ENCODE results near the gene MKNK2.
"Not testable (repeated sequence)": the region's sequence is repeated elsewhere in the genome, so short reads cannot be mapped to it uniquely, and the experiment has no call there.

The MKNK2 gene
- 141 to 149 reads per million in 2 donors for total RNA-seq

DNA sequence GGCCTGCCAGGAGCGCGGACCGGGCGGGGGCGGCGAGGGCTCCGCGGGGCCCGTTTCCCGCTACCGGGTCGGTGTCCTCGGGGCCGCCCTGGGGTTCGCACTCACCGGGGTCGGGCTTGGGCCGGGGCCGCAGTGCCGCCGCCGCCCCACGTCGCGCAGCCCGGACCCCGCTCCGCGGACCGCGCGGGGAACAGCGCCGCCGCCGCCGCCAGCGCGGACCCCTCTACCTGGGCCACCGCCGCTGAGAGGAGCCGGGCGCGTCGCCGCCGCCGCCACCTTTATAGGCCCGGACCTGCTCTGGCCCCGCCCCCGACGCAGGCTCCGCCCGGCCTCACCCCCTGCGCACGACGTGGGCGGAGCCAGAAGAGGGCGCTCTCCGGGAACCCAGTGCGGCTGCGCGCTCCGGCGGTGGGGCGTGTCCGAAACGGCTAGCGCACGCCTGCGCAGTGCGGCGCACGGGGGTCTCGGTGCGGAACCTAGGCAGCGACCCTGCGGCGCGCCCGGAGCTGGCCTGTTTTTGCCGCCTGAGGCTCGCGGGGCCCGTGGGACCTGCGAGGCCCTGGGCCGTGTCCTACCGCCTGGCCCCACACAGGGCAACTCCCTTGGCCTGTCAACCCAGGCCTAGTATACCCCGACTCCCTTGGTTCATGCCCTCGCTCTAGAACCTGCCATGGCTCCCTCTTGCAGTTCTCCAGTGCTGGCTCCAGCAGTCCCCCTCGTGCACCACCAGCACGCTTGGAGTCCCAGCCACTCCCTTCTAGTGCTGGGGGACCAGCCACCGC is at the start of gene MKNK2:
Gene MKNK2, minus strand, starts transcription at position 254 of the 782 bp plus-strand sequence. CDS start 393 bp downstream, outside the sequence.
- peak; percentile 94 for DNase-seq

GRCh38 chr19:2100719-2101061 is 49.6 kb upstream of the MKNK2 start:
- DNase-seq: no peak

DNA sequence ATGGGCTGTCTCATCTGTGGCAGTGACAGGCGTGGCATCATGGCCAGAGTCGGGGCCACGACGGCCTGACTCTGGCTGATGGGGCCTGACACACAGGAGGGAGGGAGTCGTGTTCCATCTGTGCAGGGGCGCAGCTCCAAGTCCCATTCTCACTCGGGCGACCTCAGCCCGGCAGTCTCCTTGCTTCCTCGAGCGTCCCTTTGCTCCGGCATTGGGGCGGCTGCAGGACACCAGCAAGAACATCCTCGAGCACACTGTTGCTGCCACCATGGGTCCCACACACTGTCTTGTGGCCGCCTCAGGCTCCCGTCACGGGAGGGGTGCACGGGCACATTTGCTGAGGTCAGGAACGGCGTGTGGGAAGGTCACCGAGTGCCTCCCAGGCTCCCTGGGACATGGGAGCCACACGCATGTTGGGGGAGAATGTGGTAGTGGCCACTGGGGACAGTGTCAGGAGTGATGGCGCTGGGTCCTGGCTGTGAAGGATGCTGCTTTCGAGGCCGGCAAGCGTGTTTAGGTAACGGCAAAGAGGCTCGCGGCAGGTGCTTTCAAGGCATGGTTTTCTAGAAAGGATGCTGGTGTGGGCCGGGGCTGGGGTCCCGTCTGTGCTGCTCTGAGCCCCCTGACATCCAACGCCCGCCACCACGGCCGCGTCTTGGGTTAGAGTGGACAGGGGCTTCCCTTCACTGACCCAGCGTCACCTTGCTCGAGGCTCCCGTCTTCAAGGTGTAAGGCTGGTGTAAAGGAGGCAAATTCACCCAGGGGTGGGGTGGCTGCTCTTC is 49.1 kb upstream of the MKNK2 start:
- DNase-seq: no peak

DNA sequence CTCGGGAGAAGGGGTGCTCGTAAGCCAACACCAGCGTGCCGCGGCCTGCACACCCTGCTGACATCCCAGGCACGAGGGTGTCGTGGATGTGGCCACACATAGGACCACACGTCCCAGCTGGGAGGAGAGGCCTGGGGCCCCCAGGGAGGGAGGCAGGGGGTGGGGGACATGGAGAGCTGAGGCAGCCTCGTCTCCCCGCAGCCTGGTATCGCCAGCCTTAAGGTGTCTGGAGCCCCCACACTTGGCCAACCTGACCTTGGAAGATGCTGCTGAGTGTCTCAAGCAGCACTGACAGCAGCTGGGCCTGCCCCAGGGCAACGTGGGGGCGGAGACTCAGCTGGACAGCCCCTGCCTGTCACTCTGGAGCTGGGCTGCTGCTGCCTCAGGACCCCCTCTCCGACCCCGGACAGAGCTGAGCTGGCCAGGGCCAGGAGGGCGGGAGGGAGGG is 48.0 kb upstream of the MKNK2 start:
- no peak for DNase-seq

DNA sequence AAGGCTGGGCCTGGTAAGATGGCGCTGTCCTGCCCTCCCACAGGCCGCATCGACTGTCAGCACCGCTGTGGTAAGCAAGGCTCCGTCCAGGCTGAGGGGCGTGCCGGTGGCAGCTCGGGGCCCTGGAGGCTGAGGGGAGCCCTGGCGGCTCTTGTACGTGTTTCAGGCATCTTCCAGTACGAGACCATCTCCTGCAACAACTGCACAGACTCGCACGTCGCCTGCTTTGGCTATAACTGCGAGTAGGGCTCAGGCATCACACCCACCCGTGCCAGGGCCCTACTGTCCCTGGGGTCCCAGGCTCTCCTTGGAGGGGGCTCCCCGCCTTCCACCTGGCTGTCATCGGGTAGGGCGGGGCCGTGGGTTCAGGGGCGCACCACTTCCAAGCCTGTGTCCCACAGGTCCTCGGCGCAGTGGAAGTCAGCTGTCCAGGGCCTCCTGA is 46.9 kb upstream of the MKNK2 start:
- DNase-seq: no peak

- peak; percentile 50 for DNase-seq
These were observed 46.3 kb upstream of the MKNK2 start for GRCh38 chr19:2097203-2097885.

DNA sequence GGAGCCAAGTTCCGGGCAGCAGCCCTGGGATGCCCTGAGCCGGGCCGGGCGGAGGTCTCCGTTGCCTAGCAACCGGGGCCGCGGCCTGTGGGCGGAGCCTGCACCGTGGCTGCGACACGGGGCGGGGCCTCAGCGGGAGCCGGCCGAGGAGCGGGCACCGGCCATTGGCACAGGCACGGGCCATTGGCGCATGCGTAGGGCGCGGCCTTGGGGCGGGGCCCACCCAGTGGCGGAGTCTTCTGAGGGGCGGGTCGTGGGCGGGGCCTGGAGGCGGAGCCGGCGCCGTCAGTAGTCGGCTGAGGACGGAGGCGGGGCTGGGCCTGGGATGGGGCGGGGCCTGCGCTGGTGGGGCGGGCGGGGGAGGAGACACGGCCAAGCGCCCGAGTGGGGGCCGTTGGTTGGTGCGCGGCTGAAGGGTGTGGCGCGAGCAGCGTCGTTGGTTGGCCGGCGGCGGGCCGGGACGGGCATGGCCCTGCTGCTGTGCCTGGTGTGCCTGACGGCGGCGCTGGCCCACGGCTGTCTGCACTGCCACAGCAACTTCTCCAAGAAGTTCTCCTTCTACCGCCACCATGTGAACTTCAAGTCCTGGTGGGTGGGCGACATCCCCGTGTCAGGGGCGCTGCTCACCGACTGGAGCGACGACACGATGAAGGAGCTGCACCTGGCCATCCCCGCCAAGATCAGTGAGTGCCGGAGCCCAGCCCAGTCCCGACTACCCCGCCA is 45.6 kb upstream of the MKNK2 start, which contains the start of gene IZUMO4:
Gene IZUMO4, plus strand, starts transcription at position 436 of the 723 bp plus-strand sequence. Its CDS starts 31 bp downstream, at position 467.
- peak; percentile 100 for DNase-seq

DNA sequence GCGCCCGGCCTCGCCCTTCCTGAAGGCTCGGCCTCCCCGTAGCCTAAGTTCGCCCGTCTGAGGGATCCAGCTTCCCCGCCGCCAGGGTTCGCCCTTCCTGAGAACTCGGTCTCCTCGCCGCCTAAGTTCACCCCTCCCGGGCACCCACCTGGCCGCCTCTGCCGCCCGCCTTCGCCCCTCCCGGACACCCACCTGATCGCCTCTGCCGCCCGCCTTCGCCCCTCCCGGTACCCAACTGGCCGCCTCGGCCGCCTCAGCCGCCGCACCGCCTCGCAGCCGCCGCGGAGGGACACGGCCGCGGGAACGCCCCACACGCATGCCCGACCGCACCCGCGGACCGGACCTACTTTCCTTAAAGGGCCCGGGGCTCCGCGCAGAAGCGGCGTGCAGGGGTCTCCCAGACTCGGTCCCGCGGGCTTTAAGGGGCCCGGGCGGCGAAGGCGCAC is 45.0 kb upstream of the MKNK2 start, which contains the start of gene MOB3A:
Gene MOB3A, minus strand, starts transcription at position 293 of the 446 bp plus-strand sequence. CDS start 17,766 bp downstream, outside the sequence.
- peak; percentile 92 for DNase-seq

DNA sequence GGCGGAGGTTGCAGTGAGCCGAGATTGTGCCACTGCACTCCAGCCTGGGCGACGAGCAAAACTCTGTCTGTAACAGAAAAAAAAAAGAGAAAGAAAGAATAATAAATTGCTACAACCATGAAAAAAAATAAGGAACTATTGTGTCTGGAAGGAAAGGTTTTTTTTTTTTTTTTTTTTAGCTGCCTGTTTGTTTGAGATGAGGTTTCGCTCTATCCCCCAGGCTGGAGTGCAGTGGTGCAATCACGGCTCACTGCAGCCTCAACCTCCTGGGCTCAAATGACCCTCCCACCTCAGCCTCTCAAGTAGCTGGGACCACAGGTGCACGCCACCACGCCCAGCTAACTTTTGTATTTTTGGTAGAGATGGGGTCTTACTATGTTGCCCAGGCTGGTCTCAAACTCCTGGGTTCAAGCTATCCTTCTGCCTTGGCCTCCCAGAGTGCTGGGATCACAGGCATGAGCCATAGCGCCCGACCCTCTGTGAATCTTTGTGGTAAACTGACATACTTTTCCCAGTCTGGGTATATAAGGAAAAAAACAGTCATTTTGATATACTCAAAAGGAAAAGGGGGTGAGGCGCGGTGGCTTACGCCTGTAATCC is 41.0 kb upstream of the MKNK2 start:
- not testable (repeated sequence) for DNase-seq

GRCh38 chr19:2089727-2090053 is 38.6 kb upstream of the MKNK2 start:
- DNase-seq: no peak

GRCh38 chr19:2089001-2089711 is 38.1 kb upstream of the MKNK2 start:
- DNase-seq: no peak

DNA sequence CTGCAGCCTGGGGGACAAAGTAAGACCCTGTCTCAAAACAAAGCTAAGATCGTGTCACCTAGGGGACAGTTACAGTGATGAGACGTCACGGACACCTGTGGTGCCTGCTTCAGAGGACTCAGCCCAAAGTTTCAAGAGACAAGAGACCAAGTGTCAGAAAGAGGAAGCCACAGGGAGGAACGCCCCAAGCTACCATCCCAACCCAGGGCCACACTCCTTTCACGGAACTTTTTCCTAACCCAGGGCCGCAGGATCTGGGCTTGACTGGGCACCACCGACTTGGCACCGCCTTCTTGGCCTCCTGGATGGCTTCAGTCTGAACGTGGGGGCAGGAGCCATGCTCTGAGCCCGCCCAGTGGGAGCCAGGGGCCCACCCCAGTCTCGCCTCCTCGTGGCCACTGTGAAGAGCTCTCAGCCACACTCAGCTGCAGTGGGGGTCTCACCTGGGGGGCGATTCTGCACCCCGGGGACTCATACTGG is 36.6 kb upstream of the MKNK2 start:
- DNase-seq: no peak

GRCh38 chr19:2086695-2087620 is 35.9 kb upstream of the MKNK2 start:
- not testable (repeated sequence) for DNase-seq

- peak; percentile 68 for DNase-seq
These were observed 34.1 kb upstream of the MKNK2 start for GRCh38 chr19:2084993-2085720.

GRCh38 chr19:2083174-2083854 is 32.3 kb upstream of the MKNK2 start:
- no peak for DNase-seq

GRCh38 chr19:2081873-2082810 is 31.1 kb upstream of the MKNK2 start:
- peak; percentile 39 for DNase-seq

DNA sequence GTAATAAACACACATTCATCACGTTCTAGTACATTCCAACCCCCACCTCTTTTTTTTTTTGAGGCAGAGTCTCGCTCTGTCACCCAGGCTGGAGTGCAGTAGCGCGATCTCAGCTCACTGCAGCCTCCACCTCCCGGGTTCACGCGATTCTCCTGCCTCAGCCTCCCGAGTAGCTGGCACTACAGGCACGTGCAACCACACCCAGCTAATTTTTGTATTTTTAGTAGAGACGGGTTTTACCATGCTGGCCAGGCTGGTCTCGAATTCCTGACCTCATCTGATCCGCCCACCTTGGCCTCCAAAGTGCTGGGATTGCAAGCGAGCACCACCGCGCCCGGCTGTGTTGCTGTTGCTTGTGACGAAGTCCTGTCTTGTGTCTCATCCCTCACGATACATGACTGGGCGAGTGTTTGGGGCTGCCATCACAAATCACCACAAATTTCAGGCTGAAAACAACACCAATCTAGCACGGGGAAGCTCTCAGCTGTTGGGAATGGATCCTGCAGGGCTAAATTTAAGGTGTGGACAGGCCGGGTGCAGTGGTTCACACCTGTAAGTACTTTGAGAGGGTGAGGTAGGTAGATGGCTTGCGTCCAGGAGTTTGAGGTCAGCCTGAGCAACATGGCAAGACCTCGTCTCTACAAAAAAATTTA is 29.4 kb upstream of the MKNK2 start:
- DNase-seq: no peak

All from activated gamma-delta T cell (primary cell).